ENCODE data around the gene CLEC10A.
"Not testable (repeated sequence)": the region's sequence is repeated elsewhere in the genome, so short reads cannot be mapped to it uniquely, and the experiment has no call there.

Gene CLEC10A

GRCh38 chr17:7108981-7109380 is 28.9 kb upstream of the CLEC10A start:
- H3K4me1 ChIP-seq (ENCODE audit: control insufficient read depth, insufficient read depth, low read length) = no peaks in the 10 kb centered on the region
- H3K9me3 ChIP-seq (ENCODE audit: control insufficient read depth, low read length) = no peaks in the 10 kb centered on the region
- WGBS, 2 experiments = 89 to 90% methylated on average over 9 of the region's 9 CpGs

GRCh38 chr17:7108560-7108925 is 28.5 kb upstream of the CLEC10A start:
- Histone ChIP-seq H3K27me3 (ENCODE audit: control insufficient read depth, insufficient read depth, low read length, poor library complexity, severe bottlenecking) (no peaks in the 10 kb centered on the region), H3K4me3 (ENCODE audit: insufficient read depth, low read depth, low read length) (no peak overlapping the region), H3K27ac (ENCODE audit: insufficient read depth, low read depth, low read length, poor library complexity, severe bottlenecking) (no peak overlapping the region), H3K4me1 (ENCODE audit: control insufficient read depth, insufficient read depth, low read length) (no peaks in the 10 kb centered on the region), H3K9me3 (ENCODE audit: control insufficient read depth, low read length) (no peaks in the 10 kb centered on the region), H3K36me3 (ENCODE audit: control insufficient read depth, insufficient read depth, low read length) (no peaks in the 10 kb centered on the region)
- 91 to 92% methylated on average over 10 of the region's 10 CpGs for WGBS, 2 experiments

More at GRCh38 chr17:7108981-7109380, 28.9 kb upstream of the CLEC10A start:
- no peak overlapping the region for H3K4me3 ChIP-seq (ENCODE audit: insufficient read depth, low read depth, low read length)
- no peaks in the 10 kb centered on the region for H3K36me3 ChIP-seq (ENCODE audit: control insufficient read depth, insufficient read depth, low read length)
- H3K27ac ChIP-seq (ENCODE audit: insufficient read depth, low read depth, low read length, poor library complexity, severe bottlenecking) = no peak overlapping the region
- H3K27me3 ChIP-seq (ENCODE audit: control insufficient read depth, insufficient read depth, low read length, poor library complexity, severe bottlenecking) = no peaks in the 10 kb centered on the region

GRCh38 chr17:7107795-7108559 is 27.9 kb upstream of the CLEC10A start:
- no peaks in the 10 kb centered on the region for H3K9me3 ChIP-seq (ENCODE audit: control insufficient read depth, low read length)
- no peaks in the 10 kb centered on the region for H3K36me3 ChIP-seq (ENCODE audit: control insufficient read depth, insufficient read depth, low read length)
- 90 to 91% methylated on average over 32 of the region's 32 CpGs for WGBS, 2 experiments
- H3K4me1 ChIP-seq (ENCODE audit: control insufficient read depth, insufficient read depth, low read length) = no peaks in the 10 kb centered on the region
- H3K27me3 ChIP-seq (ENCODE audit: control insufficient read depth, insufficient read depth, low read length, poor library complexity, severe bottlenecking) = no peaks in the 10 kb centered on the region
- no peak overlapping the region for H3K27ac ChIP-seq (ENCODE audit: insufficient read depth, low read depth, low read length, poor library complexity, severe bottlenecking)
- no peak overlapping the region for H3K4me3 ChIP-seq (ENCODE audit: insufficient read depth, low read depth, low read length)

GRCh38 chr17:7107012-7107754 is 27.1 kb upstream of the CLEC10A start:
- Histone ChIP-seq H3K9me3 (ENCODE audit: control insufficient read depth, low read length) (no peaks in the 10 kb centered on the region), H3K4me3 (ENCODE audit: insufficient read depth, low read depth, low read length) (no peak overlapping the region), H3K4me1 (ENCODE audit: control insufficient read depth, insufficient read depth, low read length) (no peaks in the 10 kb centered on the region), H3K27me3 (ENCODE audit: control insufficient read depth, insufficient read depth, low read length, poor library complexity, severe bottlenecking) (no peaks in the 10 kb centered on the region), H3K27ac (ENCODE audit: insufficient read depth, low read depth, low read length, poor library complexity, severe bottlenecking) (no peak overlapping the region), H3K36me3 (ENCODE audit: control insufficient read depth, insufficient read depth, low read length) (no peaks in the 10 kb centered on the region)
- 91% methylated on average over 20 of the region's 20 CpGs for WGBS, 2 experiments

GRCh38 chr17:7102421-7102820 is 22.4 kb upstream of the CLEC10A start:
- 90 to 93% methylated on average over 6 of the region's 6 CpGs for WGBS, 2 experiments
- Histone ChIP-seq H3K27ac (ENCODE audit: insufficient read depth, low read depth, low read length, poor library complexity, severe bottlenecking) (no peak overlapping the region), H3K36me3 (ENCODE audit: control insufficient read depth, insufficient read depth, low read length) (no peaks in the 10 kb centered on the region), H3K27me3 (ENCODE audit: control insufficient read depth, insufficient read depth, low read length, poor library complexity, severe bottlenecking) (no peaks in the 10 kb centered on the region), H3K4me1 (ENCODE audit: control insufficient read depth, insufficient read depth, low read length) (no peaks in the 10 kb centered on the region), H3K9me3 (ENCODE audit: control insufficient read depth, low read length) (no peaks in the 10 kb centered on the region), H3K4me3 (ENCODE audit: insufficient read depth, low read depth, low read length) (no peak overlapping the region)

- no peaks in the 10 kb centered on the region for H3K36me3 ChIP-seq (ENCODE audit: control insufficient read depth, insufficient read depth, low read length)
- H3K27me3 ChIP-seq (ENCODE audit: control insufficient read depth, insufficient read depth, low read length, poor library complexity, severe bottlenecking) = no peaks in the 10 kb centered on the region
- no peak overlapping the region for H3K4me3 ChIP-seq (ENCODE audit: insufficient read depth, low read depth, low read length)
- 93% methylated on average over 14 of the region's 14 CpGs for WGBS, 2 experiments
- H3K27ac ChIP-seq (ENCODE audit: insufficient read depth, low read depth, low read length, poor library complexity, severe bottlenecking) = no peak overlapping the region
- no peaks in the 10 kb centered on the region for H3K4me1 ChIP-seq (ENCODE audit: control insufficient read depth, insufficient read depth, low read length)
- H3K9me3 ChIP-seq (ENCODE audit: control insufficient read depth, low read length) = no peaks in the 10 kb centered on the region
These were observed 21.5 kb upstream of the CLEC10A start for GRCh38 chr17:7101531-7101930.

GRCh38 chr17:7100641-7101379 is 20.8 kb upstream of the CLEC10A start:
- H3K4me1 ChIP-seq (ENCODE audit: control insufficient read depth, insufficient read depth, low read length); H3K9me3 ChIP-seq (ENCODE audit: control insufficient read depth, low read length); H3K36me3 ChIP-seq (ENCODE audit: control insufficient read depth, insufficient read depth, low read length); H3K4me3 ChIP-seq (ENCODE audit: insufficient read depth, low read depth, low read length); H3K27me3 ChIP-seq (ENCODE audit: control insufficient read depth, insufficient read depth, low read length, poor library complexity, severe bottlenecking); H3K27ac ChIP-seq (ENCODE audit: insufficient read depth, low read depth, low read length, poor library complexity, severe bottlenecking): not testable (repeated sequence)
- WGBS, 2 experiments = 95 to 96% methylated on average over 50 of the region's 50 CpGs

- no peaks in the 10 kb centered on the region for H3K36me3 ChIP-seq (ENCODE audit: control insufficient read depth, insufficient read depth, low read length)
- peaks cover 3% of the 10 kb centered on the region for H3K27me3 ChIP-seq (ENCODE audit: control insufficient read depth, insufficient read depth, low read length, poor library complexity, severe bottlenecking)
- no peaks in the 10 kb centered on the region for H3K4me1 ChIP-seq (ENCODE audit: control insufficient read depth, insufficient read depth, low read length)
- WGBS, 2 experiments = 88 to 94% methylated on average over 9 to 13 of the region's 13 CpGs
- H3K4me3 ChIP-seq (ENCODE audit: insufficient read depth, low read depth, low read length) = no peak overlapping the region
- H3K9me3 ChIP-seq (ENCODE audit: control insufficient read depth, low read length) = no peaks in the 10 kb centered on the region
- H3K27ac ChIP-seq (ENCODE audit: insufficient read depth, low read depth, low read length, poor library complexity, severe bottlenecking) = no peak overlapping the region
These were observed 18.9 kb upstream of the CLEC10A start for GRCh38 chr17:7098802-7099459.

- no peaks in the 10 kb centered on the region for H3K36me3 ChIP-seq (ENCODE audit: control insufficient read depth, insufficient read depth, low read length)
- H3K4me3 ChIP-seq (ENCODE audit: insufficient read depth, low read depth, low read length) = no peak overlapping the region
- 84 to 97% methylated on average over 5 of the region's 5 CpGs for WGBS, 2 experiments
- peaks cover 3% of the 10 kb centered on the region for H3K27me3 ChIP-seq (ENCODE audit: control insufficient read depth, insufficient read depth, low read length, poor library complexity, severe bottlenecking)
- H3K4me1 ChIP-seq (ENCODE audit: control insufficient read depth, insufficient read depth, low read length) = no peaks in the 10 kb centered on the region
- no peaks in the 10 kb centered on the region for H3K9me3 ChIP-seq (ENCODE audit: control insufficient read depth, low read length)
- H3K27ac ChIP-seq (ENCODE audit: insufficient read depth, low read depth, low read length, poor library complexity, severe bottlenecking) = no peak overlapping the region
These were observed 17.9 kb upstream of the CLEC10A start for GRCh38 chr17:7097940-7098339.

GRCh38 chr17:7095625-7096024 is 15.6 kb upstream of the CLEC10A start:
- H3K36me3 ChIP-seq (ENCODE audit: control insufficient read depth, insufficient read depth, low read length) = no peaks in the 10 kb centered on the region
- no peak overlapping the region for H3K27ac ChIP-seq (ENCODE audit: insufficient read depth, low read depth, low read length, poor library complexity, severe bottlenecking)
- no peaks in the 10 kb centered on the region for H3K4me1 ChIP-seq (ENCODE audit: control insufficient read depth, insufficient read depth, low read length)
- no peak overlapping the region for H3K4me3 ChIP-seq (ENCODE audit: insufficient read depth, low read depth, low read length)
- 92% methylated on average over 1 of the region's 1 CpG; no CpG with 5 or more reads in 1 of the 2 experiments for WGBS, 2 experiments
- H3K9me3 ChIP-seq (ENCODE audit: control insufficient read depth, low read length) = no peaks in the 10 kb centered on the region
- peaks cover 3% of the 10 kb centered on the region for H3K27me3 ChIP-seq (ENCODE audit: control insufficient read depth, insufficient read depth, low read length, poor library complexity, severe bottlenecking)

All from ectodermal cell (in vitro differentiated cells).